Neural cell (in vitro differentiated cells): Measurements from ENCODE around the gene SLAIN2.

ENCODE experiments used
- EP300 ChIP-seq: fragments of 450-650 bp; conservative IDR thresholded peaks from 2 replicates; pipeline ENCODE4 v1.6.1; 2014; ENCODE audit warnings: antibody characterized with exemption, mild to moderate bottlenecking, moderate library complexity; ENCODE audit not compliant: poor library complexity, severe bottlenecking
- EZH2 ChIP-seq: fragments of 200-600, 300-800 bp; shearing (Covaris generic), sonication (generic); IDR thresholded peaks from 2 replicates; pipeline ENCODE4 v1.6.1; 2014; ENCODE audit warnings: antibody characterized with exemption, low read length, borderline replicate concordance, mild to moderate bottlenecking; ENCODE audit not compliant: insufficient read depth, poor library complexity, severe bottlenecking
- MXI1 ChIP-seq: fragments of 450-650 bp; conservative IDR thresholded peaks from 2 replicates; pipeline ENCODE4 v1.6.1; 2014; ENCODE audit warnings: antibody characterized with exemption, mild to moderate bottlenecking; ENCODE audit not compliant: poor library complexity, severe bottlenecking
- POLR2AphosphoS5 ChIP-seq: IDR thresholded peaks from 2 replicates; pipeline ENCODE4 v1.6.1; 2012
- RAD21 ChIP-seq: fragments of 450-650 bp; conservative IDR thresholded peaks from 2 replicates; pipeline ENCODE4 v1.6.1; 2014; ENCODE audit warnings: antibody characterized with exemption, mild to moderate bottlenecking, moderate library complexity
- TAF1 ChIP-seq: IDR thresholded peaks from 2 replicates; pipeline ENCODE4 v1.6.1; 2012; ENCODE audit warnings: low read depth
- TF ChIP-seq, protein P1 (sequence below): fragments of 450-650 bp; IDR thresholded peaks from 2 replicates; pipeline ENCODE4 v1.5.1; 2014; ENCODE audit warnings: antibody characterized with exemption, mild to moderate bottlenecking, moderate library complexity; ENCODE audit not compliant: poor library complexity, severe bottlenecking

- TF ChIP-seq, protein P1, sequence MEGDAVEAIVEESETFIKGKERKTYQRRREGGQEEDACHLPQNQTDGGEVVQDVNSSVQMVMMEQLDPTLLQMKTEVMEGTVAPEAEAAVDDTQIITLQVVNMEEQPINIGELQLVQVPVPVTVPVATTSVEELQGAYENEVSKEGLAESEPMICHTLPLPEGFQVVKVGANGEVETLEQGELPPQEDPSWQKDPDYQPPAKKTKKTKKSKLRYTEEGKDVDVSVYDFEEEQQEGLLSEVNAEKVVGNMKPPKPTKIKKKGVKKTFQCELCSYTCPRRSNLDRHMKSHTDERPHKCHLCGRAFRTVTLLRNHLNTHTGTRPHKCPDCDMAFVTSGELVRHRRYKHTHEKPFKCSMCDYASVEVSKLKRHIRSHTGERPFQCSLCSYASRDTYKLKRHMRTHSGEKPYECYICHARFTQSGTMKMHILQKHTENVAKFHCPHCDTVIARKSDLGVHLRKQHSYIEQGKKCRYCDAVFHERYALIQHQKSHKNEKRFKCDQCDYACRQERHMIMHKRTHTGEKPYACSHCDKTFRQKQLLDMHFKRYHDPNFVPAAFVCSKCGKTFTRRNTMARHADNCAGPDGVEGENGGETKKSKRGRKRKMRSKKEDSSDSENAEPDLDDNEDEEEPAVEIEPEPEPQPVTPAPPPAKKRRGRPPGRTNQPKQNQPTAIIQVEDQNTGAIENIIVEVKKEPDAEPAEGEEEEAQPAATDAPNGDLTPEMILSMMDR = no peak
- TF ChIP-seq EZH2 = no peak
- no peak for TF ChIP-seq POLR2AphosphoS5
- no peak for TF ChIP-seq RAD21
- TF ChIP-seq TAF1 = no peak
- TF ChIP-seq EP300 = no peak
- no peak for TF ChIP-seq MXI1
These were observed 3.6 kb upstream of the SLAIN2 start for GRCh38 chr4:48337731-48338130.
